H9 (cell line): ENCODE measurements around the gene ZNF750. TPM values are rescaled to one million over a fixed set of nuclear protein-coding genes. Genes with fewer than 3 reads are reported as not detected.
A peak's percentile ranks its signal among the peaks of the same experiment; 100 is the strongest.

Experiments used
- DNase-seq: peaks from one replicate; pipeline ENCODE4 v3.0.0-alpha.2; 2017
- H2AFZ ChIP-seq: one replicate; pipeline ENCODE4 v1.6.1; 2013; ENCODE audit warnings: mild to moderate bottlenecking, low read length, control low read depth, moderate library complexity
- H2AK5ac ChIP-seq: 2 replicates; pipeline ENCODE4 v1.6.1; 2013; ENCODE audit warnings: low read length, control low read depth, mixed read lengths; ENCODE audit not compliant: insufficient read length
- H2BK120ac ChIP-seq: one replicate; pipeline ENCODE4 v1.6.1; 2013; ENCODE audit warnings: low read depth, mild to moderate bottlenecking, low read length, control low read depth, inconsistent platforms; ENCODE audit not compliant: poor library complexity, severe bottlenecking
- H2BK12ac ChIP-seq: 2 replicates; pipeline ENCODE4 v1.6.1; 2013; ENCODE audit warnings: low read length, control low read depth, mixed read lengths, low read depth; ENCODE audit not compliant: insufficient read length
- H2BK15ac ChIP-seq: 2 replicates; pipeline ENCODE4 v1.6.1; 2013; ENCODE audit warnings: low read depth, low read length, control low read depth
- H2BK20ac ChIP-seq: one replicate; pipeline ENCODE4 v1.6.1; 2013; ENCODE audit warnings: low read depth, mild to moderate bottlenecking, low read length, control low read depth, inconsistent platforms; ENCODE audit not compliant: poor library complexity, severe bottlenecking
- H2BK5ac ChIP-seq: 2 replicates; pipeline ENCODE4 v1.6.1; 2013; ENCODE audit warnings: low read length, control low read depth, mixed read lengths; ENCODE audit not compliant: insufficient read length
- H3K14ac ChIP-seq: 2 replicates; pipeline ENCODE4 v1.6.1; 2013; ENCODE audit warnings: low read length, control low read depth; ENCODE audit not compliant: insufficient read depth
- H3K18ac ChIP-seq: 2 replicates; pipeline ENCODE4 v1.6.1; 2013; ENCODE audit warnings: low read depth, mild to moderate bottlenecking, mixed read lengths, low read length, control low read depth; ENCODE audit not compliant: insufficient read length
- H3K23ac ChIP-seq: 2 replicates; pipeline ENCODE4 v1.6.1; 2013; ENCODE audit warnings: low read length, control low read depth, mixed read lengths, low read depth; ENCODE audit not compliant: insufficient read length
- H3K23me2 ChIP-seq: 2 replicates; pipeline ENCODE4 v1.6.1; 2013; ENCODE audit warnings: low read depth, mild to moderate bottlenecking, mixed read lengths, low read length, control low read depth; ENCODE audit not compliant: insufficient read length, poor library complexity, severe bottlenecking
- H3K27ac ChIP-seq: 2 replicates; pipeline ENCODE4 v1.5.1; 2013; ENCODE audit warnings: low read length, control low read depth, mixed read lengths, low read depth; ENCODE audit not compliant: insufficient read length
- H3K27me3 ChIP-seq: 2 replicates; pipeline ENCODE4 v1.6.1; 2013; ENCODE audit warnings: low read length, control low read depth, inconsistent platforms; ENCODE audit not compliant: insufficient read depth
- H3K4ac ChIP-seq: 2 replicates; pipeline ENCODE4 v1.6.1; 2013; ENCODE audit warnings: low read depth, mild to moderate bottlenecking, control low read depth, inconsistent platforms, low read length, moderate library complexity
- H3K4me1 ChIP-seq: 2 replicates; pipeline ENCODE4 v1.6.1; 2013; ENCODE audit warnings: low read length, control low read depth, inconsistent platforms; ENCODE audit not compliant: insufficient read depth
- H3K4me2 ChIP-seq: 2 replicates; pipeline ENCODE4 v1.6.1; 2013; ENCODE audit warnings: low read length, control low read depth, mixed read lengths; ENCODE audit not compliant: insufficient read length, insufficient read depth
- H3K56ac ChIP-seq: 2 replicates; pipeline ENCODE4 v1.6.1; 2013; ENCODE audit warnings: low read depth, mild to moderate bottlenecking, mixed read lengths, low read length, control low read depth; ENCODE audit not compliant: insufficient read length
- H3K79me1 ChIP-seq: 2 replicates; pipeline ENCODE4 v1.6.1; 2013; ENCODE audit warnings: low read depth, mild to moderate bottlenecking, moderate library complexity, low read length, control low read depth, inconsistent platforms; ENCODE audit not compliant: insufficient read depth, poor library complexity, severe bottlenecking
- H3K79me2 ChIP-seq: 2 replicates; pipeline ENCODE4 v1.6.1; 2013; ENCODE audit warnings: low read length, control low read depth, inconsistent platforms; ENCODE audit not compliant: insufficient read depth
- H3K9ac ChIP-seq: 2 replicates; pipeline ENCODE4 v1.6.1; 2013; ENCODE audit warnings: low read length, control low read depth, mixed read lengths; ENCODE audit not compliant: insufficient read length; ENCODE audit errors: extremely low read depth
- H3K9me3 ChIP-seq: one replicate; pipeline ENCODE4 v1.6.1; 2013; ENCODE audit warnings: low read depth, low read length, inconsistent platforms; ENCODE audit not compliant: control insufficient read depth
- H3T11ph ChIP-seq: one replicate; pipeline ENCODE4 v1.6.1; 2013; ENCODE audit warnings: mild to moderate bottlenecking, low read length, control low read depth, inconsistent platforms
- H4K20me1 ChIP-seq: one replicate; pipeline ENCODE4 v1.6.1; 2013; ENCODE audit not compliant: control insufficient read depth, insufficient read length, insufficient read depth
- H4K5ac ChIP-seq: 2 replicates; pipeline ENCODE4 v1.6.1; 2013; ENCODE audit warnings: low read depth, mild to moderate bottlenecking, mixed read lengths, low read length, control low read depth; ENCODE audit not compliant: insufficient read length
- H4K8ac ChIP-seq: replicated peaks from 2 replicates; pipeline ENCODE4 v1.6.1; 2013; ENCODE audit warnings: low read length, control low read depth, mixed read lengths, low read depth; ENCODE audit not compliant: insufficient read length
- H4K91ac ChIP-seq: 2 replicates; pipeline ENCODE4 v1.6.1; 2013; ENCODE audit warnings: low read depth, mild to moderate bottlenecking, moderate library complexity, mixed read lengths, low read length, control low read depth; ENCODE audit not compliant: insufficient read length
- H3K27ac Mint-ChIP-seq, 3 experiments: 2 replicates in 2 of 3; 3 replicates in 1 of 3; pipeline ENCODE4 v1.8.0; 2020 to 2021; ENCODE audit warnings: mixed read lengths in 3 of 3, mild to moderate bottlenecking in 1 of 3, moderate library complexity in 1 of 3
- H3K27me3 Mint-ChIP-seq: 2 replicates; pipeline ENCODE4 v1.8.0; 2021; ENCODE audit warnings: low read depth, mild to moderate bottlenecking, moderate library complexity, mixed read lengths
- H3K36me3 Mint-ChIP-seq, 3 experiments: 2 replicates in 2 of 3; 3 replicates in 1 of 3; pipeline ENCODE4 v1.8.0; 2020 to 2021; ENCODE audit warnings: low read depth in 3 of 3, mixed read lengths in 3 of 3; ENCODE audit not compliant: insufficient read depth in 1 of 3
- H3K4me1 Mint-ChIP-seq, 2 experiments: 2 replicates each; pipeline ENCODE4 v1.8.0; 2020; ENCODE audit warnings: mixed read lengths in 2 of 2
- H3K4me3 Mint-ChIP-seq, 2 experiments: 2 replicates in 1 of 2; 3 replicates in 1 of 2; pipeline ENCODE4 v1.8.0; 2020 to 2021; ENCODE audit warnings: mild to moderate bottlenecking in 2 of 2, mixed read lengths in 2 of 2, moderate library complexity in 1 of 2
- H3K9me3 Mint-ChIP-seq, 2 experiments: 2 replicates in 1 of 2; 3 replicates in 1 of 2; pipeline ENCODE4 v1.8.0; 2020; ENCODE audit warnings: mild to moderate bottlenecking in 2 of 2, mixed read lengths in 2 of 2, moderate library complexity in 1 of 2
- WGBS: extraction: QIAGEN DNeasy Blood & Tissue Kit; methylation state at CpG from one replicate; pipeline ENCODE4 v1.1.7; 2013; ENCODE audit warnings: missing lambda C conversion rate, low lambda C conversion rate, mixed read lengths; ENCODE audit not compliant: insufficient read length; ENCODE audit errors: extremely low coverage; 5-methylcytosine and 5-hydroxymethylcytosine counted together
- total RNA-seq: library from RNA; stranded (reverse); gene quantifications from 2 replicates; pipeline ENCODE4 v1.2.1, GENCODE V29; 2021
- TF ChIP-seq, protein P1 (sequence below): fragments of 200-600 bp; sonication (generic); conservative IDR thresholded peaks from 3 replicates; pipeline ENCODE4 v1.8.0; 2021; ENCODE audit warnings: antibody characterized with exemption, mild to moderate bottlenecking

The ZNF750 gene
- total RNA-seq, 1 experiment from 2014 or later, result not detected

DNA sequence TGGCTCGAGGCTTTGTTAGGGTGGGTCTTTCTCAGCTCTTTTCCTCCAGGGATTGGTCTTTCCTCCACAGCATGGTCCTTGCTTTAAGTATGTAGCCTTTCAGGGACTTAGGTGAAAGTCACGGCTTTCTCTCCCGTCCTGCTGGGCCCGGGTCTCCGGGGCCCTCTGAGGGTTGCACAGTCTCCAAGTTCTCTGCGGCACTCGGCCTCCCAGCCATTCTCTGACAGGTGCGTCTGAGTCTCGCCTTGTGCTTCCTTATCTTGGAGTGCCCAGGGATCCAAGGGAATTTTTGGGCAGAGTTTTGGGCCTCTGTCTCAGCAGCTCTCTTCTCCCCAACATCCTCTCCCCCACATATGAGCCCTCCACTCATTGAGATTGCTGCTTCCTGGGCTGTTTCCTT, 36.6 kb downstream of the ZNF750 start:
- H4K8ac ChIP-seq, result no peak overlapping the region
- no peak overlapping the region for H4K91ac ChIP-seq
- no peak overlapping the region for H3K18ac ChIP-seq
- no peaks in the 10 kb centered on the region for H4K20me1 ChIP-seq
- H3K23me2 ChIP-seq, result no peaks in the 10 kb centered on the region
- no peak overlapping the region for H2AFZ ChIP-seq
- no peak overlapping the region for H2AK5ac ChIP-seq
- H3K23ac ChIP-seq, result no peak overlapping the region
- no peak overlapping the region for H3K4ac ChIP-seq
- no peak overlapping the region for H3T11ph ChIP-seq
- H2BK5ac ChIP-seq, result no peak overlapping the region
- peaks cover 26 to 27% of the 10 kb centered on the region in 2 experiments for H3K9me3 Mint-ChIP-seq
- H3K9ac ChIP-seq, result no peak overlapping the region
- H3K4me3 Mint-ChIP-seq, result no peak overlapping the region
- H3K56ac ChIP-seq, result no peak overlapping the region
- peak overlapping the region in 2 of 3 experiments; percentile 25 to 89; a peak in 4 of 7 replicates for H3K27ac Mint-ChIP-seq
- DNase-seq, result no peak
- H4K5ac ChIP-seq, result no peak overlapping the region
- H3K4me2 ChIP-seq, result no peak overlapping the region
- no peak overlapping the region for H2BK15ac ChIP-seq
- peaks cover 40 to 70% (median 66%) of the 10 kb centered on the region in 3 experiments for H3K36me3 Mint-ChIP-seq
- H3K4me1 Mint-ChIP-seq, result peaks cover 8 to 13% of the 10 kb centered on the region in 2 experiments
- no peak overlapping the region for H3K27ac ChIP-seq
- H3K27me3 Mint-ChIP-seq, result no peaks in the 10 kb centered on the region
- H2BK120ac ChIP-seq, result no peak overlapping the region
- no peaks in the 10 kb centered on the region for H3K4me1 ChIP-seq
- peaks cover 14% of the 10 kb centered on the region for H3K9me3 ChIP-seq
- TF ChIP-seq, protein P1, sequence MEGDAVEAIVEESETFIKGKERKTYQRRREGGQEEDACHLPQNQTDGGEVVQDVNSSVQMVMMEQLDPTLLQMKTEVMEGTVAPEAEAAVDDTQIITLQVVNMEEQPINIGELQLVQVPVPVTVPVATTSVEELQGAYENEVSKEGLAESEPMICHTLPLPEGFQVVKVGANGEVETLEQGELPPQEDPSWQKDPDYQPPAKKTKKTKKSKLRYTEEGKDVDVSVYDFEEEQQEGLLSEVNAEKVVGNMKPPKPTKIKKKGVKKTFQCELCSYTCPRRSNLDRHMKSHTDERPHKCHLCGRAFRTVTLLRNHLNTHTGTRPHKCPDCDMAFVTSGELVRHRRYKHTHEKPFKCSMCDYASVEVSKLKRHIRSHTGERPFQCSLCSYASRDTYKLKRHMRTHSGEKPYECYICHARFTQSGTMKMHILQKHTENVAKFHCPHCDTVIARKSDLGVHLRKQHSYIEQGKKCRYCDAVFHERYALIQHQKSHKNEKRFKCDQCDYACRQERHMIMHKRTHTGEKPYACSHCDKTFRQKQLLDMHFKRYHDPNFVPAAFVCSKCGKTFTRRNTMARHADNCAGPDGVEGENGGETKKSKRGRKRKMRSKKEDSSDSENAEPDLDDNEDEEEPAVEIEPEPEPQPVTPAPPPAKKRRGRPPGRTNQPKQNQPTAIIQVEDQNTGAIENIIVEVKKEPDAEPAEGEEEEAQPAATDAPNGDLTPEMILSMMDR, result no peak
- H2BK12ac ChIP-seq, result no peak overlapping the region
- no peaks in the 10 kb centered on the region for H3K27me3 ChIP-seq
- H3K79me2 ChIP-seq, result peaks cover 4% of the 10 kb centered on the region; the same call in 1 of the 2 replicates
- no CpG with 5 or more reads among the region's 9 CpGs for WGBS
- no peak overlapping the region for H2BK20ac ChIP-seq
- H3K79me1 ChIP-seq, result no peaks in the 10 kb centered on the region
- no peak overlapping the region; the same call in 1 of the 2 replicates for H3K14ac ChIP-seq
